Brain pericyte (primary cell): ENCODE data around the gene PDE2A.

ENCODE experiments used
- DNase-seq: peaks from one replicate; pipeline ENCODE4 v3.0.0-alpha.2; 2012; ENCODE audit warnings: low read depth, low spot score

The PDE2A gene

DNA sequence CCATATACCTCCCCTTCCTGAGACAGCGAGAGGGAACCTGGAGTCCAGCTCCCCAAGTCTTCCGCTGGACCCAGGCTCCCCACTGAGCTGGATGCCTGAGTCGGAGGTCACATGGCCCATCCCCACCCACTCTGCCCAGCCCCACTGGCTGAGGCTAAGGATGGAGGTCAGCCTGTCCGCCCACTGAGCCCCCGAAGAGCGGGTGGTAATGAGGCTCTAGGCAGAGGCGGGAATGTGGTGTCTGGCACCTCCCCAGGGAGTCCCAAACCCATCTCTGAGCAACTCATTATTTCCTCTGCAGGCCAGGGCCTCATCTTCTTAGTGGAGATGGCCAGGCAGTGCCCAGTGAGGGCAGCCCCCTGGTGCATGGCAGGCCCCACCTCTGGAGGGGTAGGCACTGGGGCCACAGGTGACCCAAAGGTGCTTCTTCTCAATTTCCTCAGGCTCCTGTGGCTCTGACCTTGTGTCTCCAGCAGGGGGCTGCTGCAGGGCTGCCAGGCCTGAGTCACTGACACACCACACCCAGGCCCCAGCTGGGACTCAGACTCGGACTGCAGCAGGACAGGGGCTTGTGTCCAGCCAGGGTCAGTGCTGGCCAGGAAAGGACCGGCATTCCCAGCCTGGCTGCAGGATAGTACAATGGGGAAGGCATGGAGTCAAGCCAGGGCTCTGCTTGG is 10.2 kb upstream of the PDE2A start:
- DNase-seq = no peak

DNA sequence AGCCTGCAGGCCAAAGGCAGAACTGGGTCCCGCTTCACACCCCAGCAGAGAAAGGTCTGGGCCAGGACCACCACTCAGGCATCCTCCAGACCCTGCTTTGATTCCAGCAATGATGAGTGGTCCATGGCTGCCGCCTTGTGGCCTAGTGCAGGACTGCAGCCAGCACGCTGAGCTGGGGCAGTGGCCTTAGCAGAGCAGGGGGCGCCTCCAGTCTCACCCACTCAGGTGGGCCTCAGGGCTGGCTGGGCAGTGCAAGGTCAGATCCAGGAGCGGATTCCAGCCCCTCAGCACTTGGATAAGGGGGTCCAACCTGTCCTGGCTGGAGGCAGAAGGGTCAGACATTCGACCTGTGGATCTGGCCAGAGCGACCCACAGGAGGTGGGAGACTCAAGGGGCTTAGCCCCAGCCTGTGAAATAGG is 9.6 kb upstream of the PDE2A start:
- DNase-seq = no peak

- DNase-seq = no peak
Observed at GRCh38 chr11:72682858-72683243, 8.6 kb upstream of the PDE2A start.

GRCh38 chr11:72682238-72682857 is 8.1 kb upstream of the PDE2A start:
- DNase-seq = no peak

GRCh38 chr11:72681226-72682153 is 7.3 kb upstream of the PDE2A start:
- DNase-seq = no peak

DNA sequence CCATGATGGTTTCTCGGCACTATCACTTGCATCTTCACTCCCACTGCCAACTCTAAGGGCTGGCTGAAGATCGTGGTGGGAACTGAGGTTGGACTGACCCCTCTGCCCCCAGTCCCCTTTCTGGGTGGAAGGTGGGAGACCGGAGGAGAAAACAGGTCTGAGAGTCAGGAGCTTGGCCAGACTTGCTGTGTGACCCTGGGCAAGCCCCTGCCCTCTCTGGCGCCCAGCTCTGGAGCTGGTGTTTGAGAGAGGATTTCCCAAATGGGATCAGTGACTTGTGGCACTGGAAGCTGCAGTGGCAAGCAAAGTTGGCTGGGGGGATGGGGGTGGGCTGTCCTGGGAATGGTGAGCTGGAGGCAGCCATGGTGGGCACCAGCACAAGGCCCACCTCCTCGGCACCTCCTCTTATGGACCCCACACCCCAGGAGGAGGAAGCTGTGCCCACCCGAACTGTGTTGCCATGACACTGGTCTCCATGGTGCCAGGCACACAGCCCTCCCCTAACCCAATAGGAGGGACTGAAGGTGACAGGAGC is 6.5 kb upstream of the PDE2A start:
- DNase-seq = no peak

DNA sequence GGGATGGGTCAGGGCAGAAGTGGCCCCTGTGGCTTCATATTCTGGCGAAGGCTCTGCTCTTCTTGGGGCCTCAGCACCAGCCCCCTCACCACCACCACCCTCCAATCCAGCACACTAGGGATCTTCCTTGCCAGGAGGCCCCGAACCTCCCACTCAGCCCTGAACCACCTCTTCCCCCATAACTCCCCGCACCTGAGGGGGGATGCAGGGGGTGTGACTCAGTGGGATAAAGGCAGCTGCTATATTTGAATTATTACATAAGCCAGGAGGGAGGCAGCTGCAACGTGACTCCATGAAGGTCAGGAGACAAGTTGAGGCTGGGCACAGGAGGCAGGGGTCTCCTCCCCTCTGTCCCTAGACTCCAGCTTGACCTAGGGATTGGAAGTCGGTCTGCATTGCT is 5.6 kb upstream of the PDE2A start:
- no peak for DNase-seq

GRCh38 chr11:72678524-72678923 is 4.3 kb upstream of the PDE2A start:
- no peak for DNase-seq

- DNase-seq = no peak
Observed at GRCh38 chr11:72676861-72677341, 2.7 kb upstream of the PDE2A start.

- DNase-seq = no peak
Observed at GRCh38 chr11:72675221-72675620, 999 bp upstream of the PDE2A start.

GRCh38 chr11:72673284-72673942 is 809 bp downstream of the PDE2A start:
- DNase-seq = no peak

GRCh38 chr11:72672597-72673238 is 1.5 kb downstream of the PDE2A start:
- DNase-seq = no peak

DNA sequence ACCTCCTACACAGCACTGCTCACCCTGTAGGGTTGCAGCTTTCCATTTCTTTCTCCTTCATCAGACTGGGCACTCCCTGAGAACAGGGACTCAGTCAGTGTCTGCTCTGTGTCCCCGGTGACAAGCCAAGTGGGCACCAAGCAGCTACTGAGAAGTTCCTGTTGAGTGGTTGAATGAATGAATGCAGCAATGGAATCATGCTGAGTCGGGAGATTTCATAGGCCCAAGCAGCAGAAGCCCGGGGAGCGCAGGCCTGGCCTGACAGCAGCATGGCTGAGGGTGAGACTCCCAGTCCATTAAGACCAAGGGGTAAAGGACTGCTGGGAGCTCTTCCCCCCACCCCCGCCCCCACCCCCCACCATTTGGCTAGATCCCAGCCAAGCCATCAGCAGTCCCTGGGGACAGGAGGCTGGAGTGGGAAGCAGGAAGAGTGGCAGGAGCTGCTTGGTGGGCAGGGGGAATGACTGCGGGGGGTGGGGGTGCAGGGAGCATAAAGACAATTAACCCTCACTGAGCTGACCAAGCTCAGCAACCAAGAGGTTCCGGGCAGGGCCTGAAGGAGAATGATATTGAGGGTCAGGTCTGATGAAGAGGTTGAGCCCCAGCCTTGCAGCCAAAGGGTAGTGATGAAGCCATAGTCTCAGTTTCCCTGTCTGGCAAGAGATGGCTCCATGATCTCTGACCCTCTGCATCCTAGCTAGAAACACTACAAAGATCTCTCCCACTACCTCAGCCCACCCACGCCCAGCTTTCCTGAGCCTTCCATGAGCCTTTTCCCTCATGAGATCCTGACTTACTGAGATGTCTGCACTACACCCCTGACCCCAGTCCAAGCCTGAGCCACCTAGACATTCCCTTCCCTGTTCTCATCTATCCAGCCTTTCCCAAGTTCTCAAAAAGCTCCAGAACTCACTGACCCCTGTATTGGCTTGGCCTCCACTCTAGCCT is 2.8 kb downstream of the PDE2A start:
- DNase-seq = no peak

- DNase-seq = no peak
Observed at GRCh38 chr11:72670041-72670440, 4.2 kb downstream of the PDE2A start.

- DNase-seq = no peak
Observed at GRCh38 chr11:72669527-72669926, 4.7 kb downstream of the PDE2A start.

GRCh38 chr11:72668629-72669347 is 5.4 kb downstream of the PDE2A start:
- no peak for DNase-seq

DNA sequence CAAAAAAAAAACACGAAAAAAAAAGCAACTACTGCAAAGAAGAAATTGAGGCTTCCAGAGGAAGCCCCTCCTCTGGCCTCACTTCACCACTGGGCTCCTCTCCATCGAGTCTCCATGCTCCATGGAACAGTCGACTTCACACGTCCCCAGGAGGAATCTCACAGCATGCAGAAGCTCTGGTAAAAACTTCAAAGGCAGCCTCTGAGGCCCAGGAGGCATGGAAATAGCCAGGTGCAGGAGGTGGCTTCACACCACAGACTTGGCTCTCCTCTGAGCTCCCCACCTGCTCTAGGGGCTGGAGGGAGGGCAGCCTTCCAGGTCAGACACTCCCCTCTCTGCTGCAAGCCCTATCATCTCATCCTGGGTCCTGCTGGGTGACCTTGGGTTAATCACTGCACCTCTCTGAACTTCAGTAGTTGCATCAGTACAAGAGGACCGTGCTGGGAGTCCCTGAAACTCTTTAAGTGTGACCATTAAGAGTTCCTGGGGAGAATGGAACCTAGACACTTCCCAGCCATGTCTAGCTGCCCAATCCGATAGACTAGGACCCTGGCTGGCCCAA is 8.2 kb downstream of the PDE2A start:
- DNase-seq = no peak

GRCh38 chr11:72662036-72662435 is 12.2 kb downstream of the PDE2A start:
- no peak for DNase-seq

DNA sequence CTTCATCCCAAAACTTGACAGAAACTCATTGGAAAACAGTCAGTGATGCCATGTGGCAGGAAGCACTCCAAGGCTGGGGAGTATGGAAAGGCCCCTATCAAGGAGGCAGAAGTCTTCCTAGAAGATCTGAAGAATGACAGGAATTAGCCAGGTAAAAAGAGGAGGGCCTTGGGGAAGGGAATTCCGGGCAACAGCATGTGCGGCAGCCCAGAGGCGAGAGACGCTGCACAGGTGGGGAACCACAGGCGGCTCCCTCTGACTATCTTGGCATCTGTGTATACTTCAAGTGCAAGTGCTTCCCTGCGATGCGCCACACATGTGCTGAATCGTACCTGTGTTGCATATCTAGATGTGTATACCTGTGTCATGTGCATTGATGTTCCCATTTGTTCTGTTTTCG is 12.7 kb downstream of the PDE2A start:
- no peak for DNase-seq
